CD14-positive monocyte (primary cell): ENCODE results near the gene KNTC1. TPM values are rescaled to one million over a fixed set of nuclear protein-coding genes. Genes with fewer than 3 reads are reported as not detected.

Source experiments
- DNase-seq, 3 donors: peaks; one replicate each; pipeline ENCODE4 v3.0.0-alpha.2; 2011 to 2022
- H2AFZ ChIP-seq: 2 replicates; pipeline ENCODE4 v1.6.0; 2012; ENCODE audit warnings: mild to moderate bottlenecking, low read depth, low read length, inconsistent platforms; ENCODE audit not compliant: insufficient read depth, poor library complexity, severe bottlenecking
- H3K27ac ChIP-seq, 2 donors: 1 replicate in 1 of 2; 2 replicates in 1 of 2; pipeline ENCODE4 v1.5.1; 2012 to 2013; ENCODE audit warnings: low read length in 2 of 2, control low read depth in 1 of 2, inconsistent platforms in 1 of 2, low read depth in 1 of 2, mild to moderate bottlenecking in 1 of 2
- H3K27me3 ChIP-seq, 2 donors: one replicate each; pipeline versions ENCODE4 v1.6.0 to v1.6.1; 2011 to 2013; ENCODE audit warnings: low read length in 2 of 2; ENCODE audit not compliant: control insufficient read depth in 2 of 2, insufficient read depth in 2 of 2
- H3K36me3 ChIP-seq, 2 donors: replicated peaks in 1 of 2; 1 replicate in 1 of 2; 2 replicates in 1 of 2; pipeline versions ENCODE4 v1.5.1 to v1.6.1; 2012 to 2013; ENCODE audit warnings: low read length in 2 of 2, control low read depth in 1 of 2, inconsistent platforms in 1 of 2, mild to moderate bottlenecking in 1 of 2; ENCODE audit not compliant: insufficient read depth in 2 of 2, control insufficient read depth in 1 of 2
- H3K4me1 ChIP-seq, 2 donors: 1 replicate in 1 of 2; 2 replicates in 1 of 2; pipeline versions ENCODE4 v1.5.1 to v1.6.1; 2012 to 2013; ENCODE audit warnings: low read length in 2 of 2, control low read depth in 1 of 2, inconsistent platforms in 1 of 2, mild to moderate bottlenecking in 1 of 2, moderate library complexity in 1 of 2; ENCODE audit not compliant: insufficient read depth in 2 of 2, control insufficient read depth in 1 of 2
- H3K4me2 ChIP-seq: replicated peaks from 2 replicates; pipeline ENCODE3; 2012; ENCODE audit warnings: low read length, moderate library complexity, mild to moderate bottlenecking; ENCODE audit not compliant: poor library complexity, severe bottlenecking; ENCODE audit errors: extremely low read depth
- H3K4me3 ChIP-seq, 3 experiments: fragments of 200-600 bp in 1 of 3; sonication (generic) in 1 of 3; replicated peaks in 1 of 3; 1 replicate in 2 of 3; 2 replicates in 1 of 3; pipeline ENCODE4 v1.5.1; 2011 to 2013; ENCODE audit warnings: low read length in 3 of 3, mild to moderate bottlenecking in 3 of 3, control low read depth in 2 of 3, low read depth in 2 of 3, inconsistent platforms in 1 of 3, moderate library complexity in 1 of 3
- H3K79me2 ChIP-seq: 2 replicates; pipeline ENCODE4 v1.6.0; 2012; ENCODE audit warnings: mild to moderate bottlenecking, control low read depth, inconsistent platforms, low read length, moderate library complexity; ENCODE audit not compliant: insufficient read depth
- H3K9ac ChIP-seq: 2 replicates; pipeline ENCODE4 v1.6.0; 2017; ENCODE audit warnings: low read length, mild to moderate bottlenecking; ENCODE audit not compliant: insufficient read depth, poor library complexity, severe bottlenecking
- H3K9me3 ChIP-seq, 2 donors: replicated peaks in 1 of 2; 1 replicate in 1 of 2; 2 replicates in 1 of 2; pipeline versions ENCODE4 v1.5.1 to v1.6.1; 2012 to 2013; ENCODE audit warnings: low read length in 2 of 2, control low read depth in 1 of 2; ENCODE audit not compliant: control insufficient read depth in 1 of 2, insufficient read depth in 1 of 2
- H4K20me1 ChIP-seq: 2 replicates; pipeline ENCODE4 v1.6.0; 2012; ENCODE audit warnings: mild to moderate bottlenecking, low read length, control low read depth, moderate library complexity; ENCODE audit not compliant: insufficient read depth
- H3K27ac Mint-ChIP-seq, 7 donors: one replicate each; pipeline ENCODE4 v1.8.0; 2020; ENCODE audit warnings: mild to moderate bottlenecking in 7 of 7, mixed read lengths in 7 of 7, moderate library complexity in 6 of 7, inconsistent platforms in 2 of 7
- H3K27me3 Mint-ChIP-seq, 3 donors: one replicate each; pipeline ENCODE4 v1.8.0; 2021 to 2022; ENCODE audit warnings: low read depth in 3 of 3, mild to moderate bottlenecking in 3 of 3, mixed read lengths in 3 of 3, moderate library complexity in 3 of 3, inconsistent platforms in 1 of 3
- H3K36me3 Mint-ChIP-seq, 2 donors: one replicate each; pipeline ENCODE4 v1.8.0; 2020; ENCODE audit warnings: mixed read lengths in 2 of 2, inconsistent platforms in 1 of 2, mild to moderate bottlenecking in 1 of 2
- H3K4me1 Mint-ChIP-seq: one replicate; pipeline ENCODE4 v1.8.0; 2020; ENCODE audit warnings: mild to moderate bottlenecking, mixed read lengths
- H3K4me3 Mint-ChIP-seq, 2 donors: one replicate each; pipeline ENCODE4 v1.8.0; 2020; ENCODE audit warnings: mild to moderate bottlenecking in 2 of 2, mixed read lengths in 2 of 2, moderate library complexity in 1 of 2
- H3K9me3 Mint-ChIP-seq, 7 donors: one replicate each; pipeline ENCODE4 v1.8.0; 2020 to 2022; ENCODE audit warnings: mixed read lengths in 7 of 7, mild to moderate bottlenecking in 6 of 7, moderate library complexity in 6 of 7, inconsistent platforms in 2 of 7
- WGBS: methylation state at CpG from one replicate; pipeline ENCODE4 v1.1.5; 2013; ENCODE audit warnings: missing lambda C conversion rate; ENCODE audit not compliant: insufficient coverage; 5-methylcytosine and 5-hydroxymethylcytosine counted together
- intact Hi-C, 2 donors: fragments of 100-400 bp; cut with micrococcal nuclease; formaldehyde crosslinking; loops; one replicate each; pipeline versions ENCODE4 v1.15.0 to v1.15.1; 2023
- polyA plus RNA-seq, 3 donors: library from polyadenylated mRNA; depleted of rRNA in 1 of 3; unstranded in 2 of 3; stranded (reverse) in 1 of 3; fragments of 300-500 nt in 2 of 3; fragments of >200 nt in 1 of 3; fragmentation: Illumina TruSeq in 2 of 3; gene quantifications; 1 replicate in 2 of 3; 2 replicates in 1 of 3; pipeline ENCODE4 v1.2.3, GENCODE V29; 2012 to 2021
- TF ChIP-seq, protein P1 (sequence below): fragments of 200-600 bp; IDR thresholded peaks from one replicate; pipeline ENCODE4 v1.8.0; 2022; ENCODE audit warnings: antibody characterized with exemption, mild to moderate bottlenecking

KNTC1 gene
- polyA plus RNA-seq, 3 donors: 0.65 to 10.3 (median 0.81) TPM

DNA sequence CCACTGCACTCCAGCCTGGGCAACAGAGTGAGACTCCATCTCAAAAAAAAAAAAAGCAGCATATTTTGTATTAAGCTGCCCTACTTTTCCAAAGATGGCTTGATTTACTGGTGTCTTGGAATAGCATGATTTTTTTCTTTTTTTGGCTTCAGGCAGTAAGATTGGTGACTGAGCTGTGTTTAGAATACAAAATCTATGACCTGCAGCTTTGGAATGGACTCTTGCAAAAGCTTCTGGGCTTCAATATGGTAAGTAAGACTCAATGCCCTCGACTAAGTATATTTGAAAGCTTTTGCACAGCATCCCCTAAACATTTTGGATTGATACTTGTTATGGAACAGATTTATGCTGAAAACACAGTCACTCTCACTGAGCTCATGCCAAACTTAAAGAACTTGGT, 87.8 kb downstream of the KNTC1 start:
- peaks cover 0 to 3% (median 0%) of the 10 kb centered on the region in 7 donors for H3K9me3 Mint-ChIP-seq
- H3K4me3 Mint-ChIP-seq: no peak overlapping the region
- no peak overlapping the region for H3K4me3 ChIP-seq
- no CpG with 5 or more reads among the region's 1 CpG for WGBS
- H3K9ac ChIP-seq: no peak overlapping the region
- H3K36me3 Mint-ChIP-seq: peaks cover 53 to 77% of the 10 kb centered on the region in 2 donors
- TF ChIP-seq, protein P1, sequence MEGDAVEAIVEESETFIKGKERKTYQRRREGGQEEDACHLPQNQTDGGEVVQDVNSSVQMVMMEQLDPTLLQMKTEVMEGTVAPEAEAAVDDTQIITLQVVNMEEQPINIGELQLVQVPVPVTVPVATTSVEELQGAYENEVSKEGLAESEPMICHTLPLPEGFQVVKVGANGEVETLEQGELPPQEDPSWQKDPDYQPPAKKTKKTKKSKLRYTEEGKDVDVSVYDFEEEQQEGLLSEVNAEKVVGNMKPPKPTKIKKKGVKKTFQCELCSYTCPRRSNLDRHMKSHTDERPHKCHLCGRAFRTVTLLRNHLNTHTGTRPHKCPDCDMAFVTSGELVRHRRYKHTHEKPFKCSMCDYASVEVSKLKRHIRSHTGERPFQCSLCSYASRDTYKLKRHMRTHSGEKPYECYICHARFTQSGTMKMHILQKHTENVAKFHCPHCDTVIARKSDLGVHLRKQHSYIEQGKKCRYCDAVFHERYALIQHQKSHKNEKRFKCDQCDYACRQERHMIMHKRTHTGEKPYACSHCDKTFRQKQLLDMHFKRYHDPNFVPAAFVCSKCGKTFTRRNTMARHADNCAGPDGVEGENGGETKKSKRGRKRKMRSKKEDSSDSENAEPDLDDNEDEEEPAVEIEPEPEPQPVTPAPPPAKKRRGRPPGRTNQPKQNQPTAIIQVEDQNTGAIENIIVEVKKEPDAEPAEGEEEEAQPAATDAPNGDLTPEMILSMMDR: no peak
- intact Hi-C loops: no loop called here
- H2AFZ ChIP-seq: no peak overlapping the region
- H4K20me1 ChIP-seq: no peaks in the 10 kb centered on the region
- no peak for DNase-seq
- no peaks in the 10 kb centered on the region for H3K27me3 ChIP-seq
- no peaks in the 10 kb centered on the region for H3K9me3 ChIP-seq
- H3K4me2 ChIP-seq: no peak overlapping the region
- no peaks in the 10 kb centered on the region for H3K79me2 ChIP-seq
- H3K4me1 ChIP-seq: no peaks in the 10 kb centered on the region
- H3K27ac ChIP-seq: no peak overlapping the region
- no peaks in the 10 kb centered on the region for H3K4me1 Mint-ChIP-seq
- H3K27ac Mint-ChIP-seq: no peak overlapping the region
- peaks cover 43 to 92% of the 10 kb centered on the region in 2 donors for H3K36me3 ChIP-seq
- H3K27me3 Mint-ChIP-seq: peaks cover 0 to 1% (median 0%) of the 10 kb centered on the region in 3 donors

DNA sequence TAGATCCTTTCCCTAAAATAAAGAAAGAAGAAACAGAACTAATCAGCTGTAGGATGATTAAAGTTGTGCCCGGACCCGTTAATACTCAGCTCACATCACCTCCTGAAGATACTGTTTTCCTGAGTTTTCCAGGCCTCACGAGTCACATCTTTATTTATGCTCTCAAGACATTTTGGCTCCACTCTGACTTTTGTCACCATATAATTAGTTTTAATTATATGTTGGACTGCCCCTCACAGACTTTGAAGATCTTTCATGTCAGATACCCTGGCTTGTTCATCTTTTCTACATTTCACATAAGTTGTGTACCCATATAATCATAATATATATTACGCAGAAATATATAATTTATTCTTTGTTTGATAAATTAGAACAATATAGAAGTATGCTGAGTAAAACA, 88.7 kb downstream of the KNTC1 start:
- TF ChIP-seq, protein P1: no peak
- Histone ChIP-seq H3K4me1 (no peaks in the 10 kb centered on the region), H3K36me3 (peaks cover 41 to 92% of the 10 kb centered on the region in 2 donors), H3K9ac (no peak overlapping the region), H2AFZ (no peak overlapping the region), H3K4me3 (no peak overlapping the region), H3K4me2 (no peak overlapping the region), H3K27ac (no peak overlapping the region), H4K20me1 (no peaks in the 10 kb centered on the region), H3K9me3 (no peaks in the 10 kb centered on the region), H3K79me2 (no peaks in the 10 kb centered on the region), H3K27me3 (no peaks in the 10 kb centered on the region)
- Mint-ChIP-seq H3K36me3 (peaks cover 54 to 77% of the 10 kb centered on the region in 2 donors), H3K27me3 (peaks cover 0 to 1% (median 0%) of the 10 kb centered on the region in 3 donors), H3K4me3 (no peak overlapping the region), H3K27ac (no peak overlapping the region), H3K9me3 (peaks cover 0 to 3% (median 0%) of the 10 kb centered on the region in 7 donors), H3K4me1 (no peaks in the 10 kb centered on the region)
- no peak for DNase-seq
- intact Hi-C loops: no loop called here
- WGBS: 50% methylated on average over 2 of the region's 4 CpGs
